Fibroblast of pulmonary artery (primary cell): ENCODE data around the gene TNK2.
"Not testable (repeated sequence)": the region's sequence is repeated elsewhere in the genome, so short reads cannot be mapped to it uniquely, and the experiment has no call there.

ENCODE experiments used
- DNase-seq: peaks from one replicate; pipeline ENCODE4 v3.0.0-alpha.2; 2010; ENCODE audit warnings: low read depth
- H3K4me3 ChIP-seq: replicated peaks from 2 replicates; pipeline ENCODE4 v1.5.1; 2011; ENCODE audit warnings: low read depth, mild to moderate bottlenecking, control low read depth, low read length, moderate library complexity
- CTCF ChIP-seq: IDR thresholded peaks from 2 replicates; pipeline ENCODE4 v1.5.1; 2011; ENCODE audit warnings: mild to moderate bottlenecking, control low read depth, low read length, inconsistent platforms; ENCODE audit errors: missing control alignments

TNK2 gene

GRCh38 chr3:195829897-195830254 is 78.5 kb downstream of the TNK2 start:
- no peak for DNase-seq
- no peak for TF ChIP-seq CTCF
- H3K4me3 ChIP-seq, result no peak overlapping the region

- no peak for DNase-seq
- no peak for TF ChIP-seq CTCF
- H3K4me3 ChIP-seq, result no peak overlapping the region
Measured at GRCh38 chr3:195828762-195829161, 79.6 kb downstream of the TNK2 start.

GRCh38 chr3:195825857-195826804 is 82.2 kb downstream of the TNK2 start:
- DNase-seq, result no peak

GRCh38 chr3:195825191-195825588 is 83.2 kb downstream of the TNK2 start:
- no peak overlapping the region for H3K4me3 ChIP-seq
- no peak for DNase-seq

More at GRCh38 chr3:195825857-195826804, 82.2 kb downstream of the TNK2 start:
- H3K4me3 ChIP-seq, result no peak overlapping the region
- TF ChIP-seq CTCF, result no peak

GRCh38 chr3:195824425-195825190 is 83.7 kb downstream of the TNK2 start:
- H3K4me3 ChIP-seq, DNase-seq: not testable (repeated sequence)

More at GRCh38 chr3:195825191-195825588, 83.2 kb downstream of the TNK2 start:
- no peak for TF ChIP-seq CTCF

GRCh38 chr3:195823999-195824398 is 84.4 kb downstream of the TNK2 start:
- no peak for DNase-seq
- no peak overlapping the region for H3K4me3 ChIP-seq
- TF ChIP-seq CTCF, result no peak

- no peak overlapping the region for H3K4me3 ChIP-seq
- DNase-seq, result no peak
- no peak for TF ChIP-seq CTCF
Measured at GRCh38 chr3:195823280-195823679, 85.1 kb downstream of the TNK2 start.
